ENCODE data around the gene XG.
"Not testable (repeated sequence)": the region's sequence is repeated elsewhere in the genome, so short reads cannot be mapped to it uniquely, and the experiment has no call there.

The XG gene, protein sequence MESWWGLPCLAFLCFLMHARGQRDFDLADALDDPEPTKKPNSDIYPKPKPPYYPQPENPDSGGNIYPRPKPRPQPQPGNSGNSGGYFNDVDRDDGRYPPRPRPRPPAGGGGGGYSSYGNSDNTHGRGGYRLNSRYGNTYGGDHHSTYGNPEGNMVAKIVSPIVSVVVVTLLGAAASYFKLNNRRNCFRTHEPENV

DNA sequence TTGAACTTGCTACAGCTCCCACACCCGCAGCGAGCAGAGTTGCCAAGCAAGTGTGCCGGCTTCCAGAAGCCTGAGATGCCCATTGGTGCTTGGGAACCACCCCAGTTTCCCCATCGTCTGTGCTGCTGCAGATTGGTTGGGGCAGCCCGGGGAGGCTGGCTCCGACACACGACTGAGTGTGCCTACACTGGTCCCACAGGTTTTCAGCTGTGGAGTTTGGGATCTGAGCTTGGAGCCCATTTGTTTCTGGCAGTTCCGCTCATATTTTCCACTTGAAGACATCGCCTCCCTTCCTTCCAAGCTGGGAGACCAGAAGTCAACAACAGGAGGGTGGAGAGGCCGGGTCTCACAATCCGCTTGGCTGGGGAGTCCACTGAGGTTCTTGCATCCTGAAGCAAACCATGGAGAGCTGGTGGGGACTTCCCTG lies at the start of gene XG:
TSS of gene XG (plus strand) at position 167 of the 427 bp plus-strand sequence. CDS start at position 402, 235 bp downstream.
- DNase-seq (ENCODE audit: low spot score) = not testable (repeated sequence)

DNA sequence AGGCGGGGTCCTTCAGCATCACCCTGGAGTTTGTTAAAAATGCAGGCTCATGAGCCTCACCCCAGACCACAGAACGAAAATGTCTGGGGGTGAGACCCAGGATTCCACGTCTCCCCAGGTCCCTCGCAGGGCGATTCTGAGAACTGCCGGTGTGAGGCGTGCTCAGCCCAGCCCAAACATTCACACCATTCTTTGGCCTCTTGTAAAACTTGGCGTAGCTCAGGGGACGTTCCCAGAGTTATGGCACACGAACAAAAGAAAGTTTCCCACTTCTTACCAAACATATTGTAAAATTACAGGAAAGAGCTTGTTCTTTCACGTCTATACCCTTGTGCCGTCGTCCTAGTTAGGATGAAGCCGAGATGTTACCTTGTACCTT lies 47.9 kb upstream of the XG start:
- no peak for DNase-seq (ENCODE audit: low spot score)

DNA sequence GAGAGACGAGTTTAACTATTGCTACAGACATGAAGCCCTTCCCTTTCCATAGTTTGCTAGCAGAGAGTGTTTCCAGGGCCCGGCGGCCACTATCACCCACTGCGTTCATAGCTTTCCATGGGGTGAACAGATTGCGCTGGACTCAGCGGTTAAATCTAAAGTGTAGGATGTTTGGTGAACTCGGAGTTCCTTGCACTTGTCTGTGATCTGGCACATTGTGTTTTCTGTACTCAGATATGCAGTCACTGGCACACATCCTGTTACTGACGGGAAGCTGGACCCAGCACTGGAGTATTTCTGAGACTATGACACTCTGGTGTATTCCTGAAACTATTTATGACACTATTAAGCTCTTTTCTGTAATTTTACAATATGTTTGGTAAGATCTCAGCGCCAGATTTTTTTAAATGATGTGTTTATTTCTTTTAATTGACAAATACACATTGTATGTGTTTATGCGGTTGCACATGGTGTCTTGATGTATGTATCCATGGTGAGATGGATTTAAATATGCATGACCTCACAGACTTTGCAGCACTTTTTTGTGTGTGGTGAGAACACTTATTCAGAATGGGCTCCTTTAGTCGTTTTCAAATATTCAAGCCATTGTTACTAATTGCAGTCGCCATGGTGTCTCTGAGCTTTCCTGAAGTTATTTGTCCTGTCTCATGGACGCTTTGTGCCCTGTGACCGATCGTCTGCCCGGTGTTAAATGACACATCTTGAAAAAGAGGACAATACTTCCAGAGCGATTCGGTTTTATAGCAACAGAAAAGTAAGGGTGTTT lies 46.6 kb upstream of the XG start:
- no peak for DNase-seq (ENCODE audit: low spot score)

DNA sequence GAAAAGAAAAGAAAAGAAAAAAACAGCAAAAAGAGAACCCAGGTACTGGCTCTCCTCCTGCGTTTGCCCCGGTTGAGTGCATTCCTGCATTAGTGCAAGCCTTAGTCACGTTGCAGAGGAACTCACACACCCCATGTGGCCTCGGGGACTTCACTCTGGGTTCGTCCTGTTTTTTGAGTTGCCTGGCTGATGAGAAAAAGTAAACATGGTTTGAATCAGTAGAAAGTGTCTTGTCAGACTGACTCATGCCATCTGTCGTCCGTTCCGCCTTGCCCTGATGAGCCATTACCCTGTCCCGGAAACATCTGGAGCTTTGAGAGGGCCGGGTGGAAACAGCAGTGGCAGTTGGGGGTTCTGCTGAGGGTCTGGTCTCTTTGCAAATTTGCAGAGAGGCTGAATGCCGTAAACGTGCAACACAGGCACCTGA lies 44.5 kb upstream of the XG start:
- DNase-seq (ENCODE audit: low spot score) = no peak

DNA sequence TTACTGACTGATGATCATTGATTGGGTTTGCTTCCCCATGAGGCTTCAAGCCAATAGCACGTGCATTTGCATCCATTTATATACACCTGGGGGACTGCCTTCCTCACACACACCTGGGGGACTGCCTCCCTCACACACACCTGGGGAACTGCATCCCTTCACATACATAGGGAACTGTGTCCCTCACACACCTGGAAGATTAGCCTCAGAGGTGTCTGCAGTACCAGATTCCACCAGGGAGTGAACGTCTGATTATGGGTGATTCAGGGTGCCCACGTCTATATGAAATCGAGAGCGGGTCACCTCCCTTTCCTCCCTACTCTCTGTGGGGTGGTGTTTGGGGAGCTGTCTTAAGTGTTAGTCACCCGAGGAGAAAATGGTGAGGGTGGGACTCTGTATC lies 43.8 kb upstream of the XG start:
- DNase-seq (ENCODE audit: low spot score) = no peak

DNA sequence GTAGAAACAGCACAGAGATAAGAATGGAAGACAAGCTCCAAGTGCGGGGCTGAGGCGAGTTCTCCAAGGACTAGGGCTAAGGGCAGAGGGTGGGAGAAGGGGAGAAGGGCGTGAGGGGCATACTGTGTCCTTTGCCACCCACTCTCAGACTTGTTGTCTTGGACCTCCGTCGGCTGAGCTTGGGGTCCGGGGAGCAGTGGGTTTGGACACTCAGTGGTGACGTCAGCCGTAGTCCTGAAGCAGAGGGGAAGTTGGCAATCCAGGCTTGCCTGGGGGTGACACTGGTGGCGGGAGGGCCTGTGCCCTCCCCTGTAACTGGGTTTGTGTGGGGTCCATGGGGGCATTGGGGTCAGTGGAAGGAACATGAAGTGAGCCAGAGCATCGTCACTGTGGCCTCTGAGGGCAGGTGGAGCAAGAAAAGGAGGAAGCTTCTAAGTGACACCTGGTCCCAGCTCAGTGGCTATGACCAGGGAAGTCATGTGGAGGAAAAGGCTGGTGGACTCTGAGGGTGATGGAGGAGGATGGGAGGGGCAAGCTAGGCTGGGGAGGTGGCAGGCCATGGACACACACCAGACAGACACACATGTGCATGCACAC lies 43.1 kb upstream of the XG start:
- no peak for DNase-seq (ENCODE audit: low spot score)

DNA sequence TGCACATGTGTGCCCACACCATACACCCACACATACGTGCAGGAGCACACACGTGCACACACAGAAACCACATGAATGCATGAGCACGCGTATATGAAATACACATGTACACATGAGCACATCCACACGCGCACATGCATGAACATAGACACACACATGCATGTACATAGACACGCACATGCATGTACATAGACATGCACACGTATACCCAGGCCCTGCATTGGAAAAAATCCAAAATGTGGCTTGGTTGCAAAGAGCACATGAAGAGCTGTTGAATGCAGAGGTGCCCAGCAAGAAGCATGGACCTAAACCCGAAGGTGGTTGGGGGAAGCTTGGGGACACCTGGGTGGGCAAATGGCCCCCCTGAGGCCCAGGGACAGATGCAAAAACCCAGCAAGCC lies 42.3 kb upstream of the XG start:
- DNase-seq (ENCODE audit: low spot score) = no peak

DNA sequence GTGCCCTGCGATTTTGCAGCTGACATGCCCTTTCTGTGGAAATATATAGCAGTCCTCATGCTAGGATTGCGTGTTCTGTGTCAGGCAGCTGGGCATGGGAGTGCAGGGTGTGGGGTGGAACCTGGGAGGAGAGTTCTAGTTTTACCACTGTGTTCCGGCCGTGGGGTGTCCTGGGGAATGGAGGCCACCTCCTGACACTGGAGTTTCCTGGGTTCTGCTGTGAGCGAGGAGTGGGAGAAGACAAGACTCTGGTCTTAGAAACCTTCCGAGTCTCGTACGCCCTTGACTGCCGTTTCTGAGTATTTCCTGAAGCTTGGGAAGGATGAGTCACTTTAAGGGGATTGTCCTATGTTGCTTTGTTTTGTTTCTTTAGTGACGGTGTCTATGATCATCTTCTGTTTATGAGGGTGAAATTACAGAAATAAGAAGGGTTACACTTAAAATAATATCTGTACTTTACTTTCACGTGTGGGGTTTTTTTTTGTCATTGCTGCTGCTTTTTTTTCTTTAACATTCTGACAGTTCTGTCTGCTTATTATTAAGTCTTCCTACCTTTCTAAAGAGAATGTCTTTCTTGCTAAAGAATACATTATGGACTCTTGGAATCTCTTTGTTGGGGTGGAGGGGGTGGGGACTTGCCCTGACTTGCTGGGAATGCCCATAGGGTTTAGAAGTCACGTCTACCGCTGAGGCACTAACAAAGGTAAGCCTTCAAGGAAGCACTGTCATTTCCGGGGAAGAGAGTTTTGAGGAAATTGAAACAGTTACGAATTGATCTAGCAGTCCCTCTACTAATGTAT lies 41.6 kb upstream of the XG start:
- DNase-seq (ENCODE audit: low spot score) = no peak

DNA sequence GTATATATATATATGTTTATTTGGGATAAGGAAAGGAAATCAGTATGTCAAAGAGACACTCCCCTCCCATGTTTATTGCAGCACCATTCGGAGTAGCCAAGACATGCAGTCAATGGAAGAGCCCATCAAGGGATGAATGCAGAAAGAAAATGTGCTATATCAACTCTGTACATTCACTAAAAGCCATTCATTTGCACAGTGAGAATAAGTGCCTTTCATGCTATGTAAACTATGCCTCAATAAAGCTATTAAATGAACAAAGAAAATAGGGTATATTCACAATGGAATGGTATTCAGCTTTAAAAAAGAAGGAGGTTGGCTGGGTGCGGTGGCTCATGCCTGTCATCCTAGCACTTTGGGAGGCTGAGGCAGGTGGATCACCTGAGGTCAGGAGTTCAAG lies 40.4 kb upstream of the XG start:
- DNase-seq (ENCODE audit: low spot score) = no peak

DNA sequence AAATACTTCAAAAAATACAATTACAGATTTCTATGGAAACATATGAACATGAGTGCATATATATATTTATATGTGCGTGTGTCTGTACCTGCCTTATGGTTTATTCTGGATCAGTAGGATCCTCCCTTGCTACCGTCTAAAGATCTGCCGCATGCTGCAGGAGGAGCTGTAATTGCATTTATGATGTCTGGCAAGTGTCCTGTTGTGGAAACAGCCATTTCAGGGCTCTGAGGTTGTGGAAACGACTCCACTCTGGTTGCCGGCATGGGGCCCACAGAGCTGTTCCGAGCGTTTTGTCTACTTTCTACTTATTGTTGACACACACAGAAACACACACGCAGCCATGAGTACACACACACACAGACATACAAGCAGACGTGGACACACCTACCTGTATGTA lies 39.4 kb upstream of the XG start:
- no peak for DNase-seq (ENCODE audit: low spot score)

DNA sequence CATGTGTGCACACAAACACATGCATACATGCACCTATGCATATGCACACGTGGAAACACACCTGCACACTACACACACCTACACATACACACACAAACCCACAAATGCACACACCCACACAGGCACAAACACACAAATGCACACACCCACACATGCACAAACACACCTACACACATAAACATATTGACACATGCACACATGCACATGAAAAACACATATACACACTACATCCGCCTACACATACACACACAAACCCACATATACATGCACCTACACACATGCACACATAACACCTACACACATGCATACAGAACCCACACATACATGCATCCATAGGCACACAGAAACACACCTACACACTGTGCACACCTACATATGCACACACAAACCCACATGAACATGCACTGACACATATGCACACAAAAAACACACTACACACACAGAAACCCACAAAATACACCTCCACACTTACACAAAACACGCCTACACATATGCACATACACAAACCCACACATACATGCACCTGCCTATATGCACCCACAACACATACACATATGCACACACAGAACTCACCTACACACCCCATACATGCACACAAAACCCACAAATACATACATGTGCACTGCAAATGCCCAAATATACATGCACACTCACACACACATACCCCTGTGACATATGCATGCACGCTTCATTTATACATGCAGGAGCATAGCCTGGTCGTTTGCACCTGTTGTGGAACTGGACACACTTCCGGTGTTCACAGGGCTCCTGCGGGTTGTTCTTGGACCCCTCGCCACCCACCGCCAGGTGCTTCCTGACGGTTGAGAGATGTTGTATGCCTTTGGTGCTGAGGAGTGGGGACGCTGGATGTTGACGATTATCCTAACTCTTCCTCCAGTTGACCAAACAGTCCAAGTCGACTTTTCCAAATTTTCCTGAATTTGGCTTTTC lies 38.7 kb upstream of the XG start:
- no peak for DNase-seq (ENCODE audit: low spot score)

DNA sequence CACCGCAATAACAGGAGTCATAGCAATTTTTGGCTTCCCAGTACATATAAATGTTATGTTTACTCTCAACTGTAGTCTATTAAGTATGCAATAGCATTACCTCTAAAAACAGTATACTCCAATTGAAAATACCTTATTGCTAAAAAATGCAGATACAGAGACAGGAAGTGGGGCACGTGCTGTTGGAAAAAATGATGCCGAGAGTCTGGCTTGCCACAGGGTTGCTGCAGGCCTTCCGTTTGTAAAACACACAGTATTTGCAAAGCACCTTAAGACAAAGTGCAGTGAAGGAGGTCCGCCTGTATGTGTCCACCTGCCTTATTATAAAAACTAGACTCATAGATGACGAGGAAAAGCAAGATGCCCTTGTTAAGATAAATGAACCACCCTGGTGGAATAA lies 37.3 kb upstream of the XG start:
- no peak for DNase-seq (ENCODE audit: low spot score)

DNA sequence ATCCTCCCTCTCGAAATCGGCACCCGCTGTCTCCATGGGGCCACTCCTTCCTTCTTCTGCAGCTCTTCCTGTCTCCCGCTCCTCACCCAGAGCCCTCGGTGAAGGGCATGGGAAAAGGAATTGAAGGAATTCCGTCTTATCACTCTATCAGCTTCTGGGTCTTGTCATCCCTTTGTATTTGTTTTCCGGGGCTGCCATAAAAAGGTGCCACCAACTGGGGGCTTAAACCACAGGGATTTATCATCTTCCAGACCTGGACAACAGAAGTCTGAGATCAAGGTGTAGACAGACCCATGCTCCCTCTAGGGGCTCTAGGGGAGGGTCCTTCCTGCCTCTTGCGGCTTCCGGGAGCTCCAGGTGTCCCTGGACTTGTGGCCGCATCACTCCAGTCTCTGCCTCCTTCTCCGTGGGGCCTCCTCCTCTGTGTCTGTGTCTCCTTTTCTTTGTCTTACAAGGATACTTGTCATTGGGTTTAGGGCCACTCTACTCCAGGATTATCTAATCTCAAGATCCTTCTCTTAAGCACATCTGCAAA lies 36.7 kb upstream of the XG start:
- no peak for DNase-seq (ENCODE audit: low spot score)

DNA sequence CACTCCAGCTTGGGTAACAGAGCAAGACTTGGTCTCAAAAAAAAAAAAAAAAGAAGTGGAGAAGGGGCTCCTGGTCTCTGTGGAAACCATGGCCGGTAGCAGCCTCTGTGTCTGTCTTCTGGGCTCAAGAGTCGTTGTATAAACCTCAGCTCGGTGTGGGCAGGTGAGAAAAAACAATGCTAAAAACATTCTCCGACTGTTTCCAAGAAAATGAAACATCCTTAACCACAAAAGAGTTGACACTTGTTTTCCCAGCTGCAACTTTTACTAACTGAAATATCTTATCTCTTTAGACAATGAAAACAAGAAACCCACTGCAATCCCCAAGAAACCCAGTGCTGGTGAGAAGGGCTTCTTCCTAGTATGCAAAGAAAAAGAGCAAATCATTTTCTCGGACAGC lies 34.5 kb upstream of the XG start:
- DNase-seq (ENCODE audit: low spot score) = no peak

DNA sequence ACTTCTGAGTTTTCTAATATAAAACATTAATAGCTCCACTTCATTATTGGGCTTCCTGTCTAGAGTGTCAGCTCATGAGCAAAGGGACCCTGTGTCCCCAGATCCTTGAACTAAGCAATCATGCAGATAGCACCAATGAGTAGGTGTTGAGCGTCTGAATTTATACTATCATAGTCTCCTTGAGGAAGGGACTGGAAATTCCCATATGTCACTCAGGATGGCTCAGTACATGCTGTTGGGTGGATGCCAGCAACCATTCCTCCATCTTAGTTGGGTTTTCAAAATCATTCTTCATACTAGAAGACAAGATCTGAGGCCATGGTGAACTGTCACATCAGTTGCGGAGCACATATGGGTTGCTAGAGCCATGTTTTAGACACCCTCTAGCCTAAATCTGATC lies 33.0 kb upstream of the XG start:
- no peak for DNase-seq (ENCODE audit: low spot score)

DNA sequence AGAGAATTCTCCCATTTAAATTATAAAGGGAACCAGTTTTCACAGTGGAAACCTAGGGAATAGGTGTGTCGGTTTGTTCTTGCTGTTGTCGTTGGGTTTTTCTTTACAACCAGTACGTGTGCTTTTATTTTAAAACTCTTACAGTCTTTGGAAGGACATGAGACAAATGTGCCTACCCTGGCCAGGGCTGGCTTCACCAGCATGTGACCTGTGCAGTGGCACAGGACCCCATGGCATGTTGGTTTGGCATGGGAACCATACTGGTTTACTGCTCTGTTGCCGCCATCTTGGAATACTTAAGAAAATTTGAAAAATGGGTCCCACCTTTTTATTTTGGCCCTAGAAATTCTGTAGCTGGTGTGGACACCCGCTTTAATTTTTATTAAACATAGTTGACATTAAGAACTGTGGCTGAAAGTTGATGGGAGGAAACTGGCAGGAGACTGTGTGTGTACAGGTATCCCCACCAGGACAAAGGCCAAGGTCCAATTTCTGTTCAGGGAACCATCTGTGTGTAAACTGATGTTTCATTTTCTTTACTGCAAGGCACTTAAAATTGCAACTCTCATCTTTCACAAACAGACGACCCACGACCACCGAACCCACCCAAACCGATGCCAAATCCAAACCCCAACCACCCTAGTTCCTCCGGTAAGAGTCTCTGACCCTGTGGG lies 31.9 kb upstream of the XG start:
- DNase-seq (ENCODE audit: low spot score) = no peak

DNA sequence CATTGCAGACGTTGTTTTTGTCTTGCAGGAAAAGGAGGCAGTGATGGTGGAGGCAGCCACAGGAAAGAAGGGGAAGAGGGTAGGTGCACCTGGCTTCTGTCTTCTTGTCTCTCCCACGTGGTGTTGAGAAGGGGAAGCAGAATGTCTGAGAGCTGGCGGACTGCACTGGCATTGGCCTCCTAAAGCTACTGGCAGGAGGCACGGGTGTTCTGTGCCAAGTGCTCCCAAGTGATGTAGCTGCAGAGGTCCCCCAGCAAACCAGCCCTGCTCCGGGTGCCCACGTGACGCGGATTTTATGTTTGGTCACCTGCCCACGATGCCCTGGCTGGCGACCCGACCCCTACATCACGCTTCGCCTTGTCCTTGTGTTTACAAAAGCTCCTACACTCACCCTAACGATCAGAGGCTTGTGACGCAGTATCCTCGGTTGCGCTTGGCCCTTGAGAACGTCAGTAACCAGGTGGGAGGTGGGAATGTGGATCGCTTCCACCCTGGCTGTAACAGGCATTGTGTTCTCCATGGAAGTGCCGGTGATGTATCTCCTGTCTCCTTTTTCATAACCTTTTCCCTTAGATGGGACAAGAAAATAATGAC lies 28.5 kb upstream of the XG start:
- DNase-seq (ENCODE audit: low spot score) = no peak

DNA sequence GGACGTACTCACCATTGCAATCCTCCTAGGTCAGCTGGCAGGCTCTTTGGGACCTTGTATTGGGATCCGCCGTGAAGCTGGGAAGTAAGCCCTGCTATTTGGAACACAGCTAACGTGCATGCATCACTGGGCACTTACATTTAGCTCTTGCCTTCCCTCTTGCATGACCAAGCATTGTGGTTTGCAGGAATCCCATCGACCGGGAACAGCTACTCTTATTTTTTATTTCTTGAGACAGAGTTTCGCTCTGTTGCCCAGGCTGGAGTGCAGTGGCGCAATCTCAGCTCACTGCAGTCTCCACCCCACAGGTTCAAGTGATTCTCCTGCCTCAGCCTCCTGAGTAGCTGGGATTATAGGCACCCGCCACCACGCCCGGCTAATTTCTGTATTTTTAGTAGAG lies 24.6 kb upstream of the XG start:
- DNase-seq (ENCODE audit: low spot score) = not testable (repeated sequence)

DNA sequence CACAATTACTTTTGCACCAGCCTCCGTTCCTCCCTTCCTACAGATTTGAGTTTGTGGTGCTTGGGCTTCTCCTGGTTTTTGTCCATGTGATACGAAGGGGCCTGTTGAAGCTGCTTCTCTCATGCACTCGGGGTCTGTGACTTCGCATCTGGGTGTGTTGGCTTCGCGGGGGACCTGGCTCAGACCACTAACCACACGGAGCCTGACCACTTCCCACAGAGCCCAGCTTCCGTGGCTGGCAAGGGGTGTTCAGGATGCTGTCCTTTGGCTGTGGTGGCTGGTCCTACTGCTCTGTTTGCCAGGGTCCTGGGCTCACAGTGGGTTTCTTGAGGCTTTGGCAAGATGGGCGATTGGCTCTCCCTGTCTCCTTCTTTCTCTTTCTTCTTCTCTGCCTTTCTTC lies 19.8 kb upstream of the XG start:
- DNase-seq (ENCODE audit: low spot score) = no peak

DNA sequence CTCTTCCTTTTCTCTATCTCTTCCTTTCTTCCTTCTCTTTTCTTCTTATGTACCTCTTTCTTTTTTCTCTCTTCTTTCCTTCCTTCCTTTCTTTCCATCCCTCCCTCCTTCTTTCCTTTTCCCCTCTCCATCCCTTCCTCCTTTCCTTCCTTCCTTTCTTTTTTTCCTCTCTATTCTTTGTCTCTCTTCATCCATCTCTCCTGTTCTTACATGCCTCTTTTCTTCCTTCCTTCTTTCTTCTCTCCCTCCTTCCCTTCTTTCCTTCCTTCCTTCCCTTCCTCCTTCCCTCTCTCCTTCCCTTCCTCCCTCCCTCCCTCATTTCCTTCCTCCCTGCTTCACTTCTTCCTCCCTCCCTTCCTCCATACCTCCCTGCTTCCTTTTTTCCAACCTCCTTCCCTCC lies 19.2 kb upstream of the XG start:
- DNase-seq (ENCODE audit: low spot score) = no peak

Measured in HuH-7 (cell line).